ENCODE results near the gene TMEM132C. TPM values are rescaled to one million over a fixed set of nuclear protein-coding genes. Genes with fewer than 3 reads are reported as not detected.
A peak's percentile ranks its signal among the peaks of the same experiment; 100 is the strongest.

TMEM132C gene
- total RNA-seq, 2 donors from 2014 or later: 0.46 to 5.3 TPM

- Histone ChIP-seq H3K4me1 (replicated peaks) (no peaks in the 10 kb centered on the region), H3K9me3 (peaks cover 7% of the 10 kb centered on the region), H3K4me3 (no peak overlapping the region), H3K27me3 (replicated peaks; ENCODE audit: insufficient read depth) (no peaks in the 10 kb centered on the region), H3K36me3 (no peaks in the 10 kb centered on the region), H3K27ac (no peak overlapping the region)
- no peak for DNase-seq (ENCODE audit: low spot score)
- no peak for TF ChIP-seq POLR2A (IDR thresholded peaks at IDR 0.05)
- no peak for TF ChIP-seq POLR2AphosphoS5 (IDR thresholded peaks at IDR 0.05)
- intact Hi-C loops (cut with DNase I): no loop called here
Measured at GRCh38 chr12:128672428-128672827, 405.5 kb downstream of the TMEM132C start.

GRCh38 chr12:128672893-128673292 lies 405.9 kb downstream of the TMEM132C start:
- H3K9me3 ChIP-seq: peaks cover 7% of the 10 kb centered on the region
- 62% methylated on average over 4 of the region's 4 CpGs for WGBS
- no peak for TF ChIP-seq POLR2AphosphoS5 (IDR thresholded peaks at IDR 0.05)
- no peak for TF ChIP-seq POLR2A (IDR thresholded peaks at IDR 0.05)
- TF ChIP-seq CTCF (IDR thresholded peaks at IDR 0.05): no peak
- no peak overlapping the region for H3K27ac ChIP-seq
- intact Hi-C loops (cut with DNase I): no loop called here
- no peak for DNase-seq (ENCODE audit: low spot score)
- H3K4me3 ChIP-seq: no peak overlapping the region
- H3K27me3 ChIP-seq (replicated peaks; ENCODE audit: insufficient read depth): no peaks in the 10 kb centered on the region
- H3K36me3 ChIP-seq: no peaks in the 10 kb centered on the region
- H3K4me1 ChIP-seq (replicated peaks): no peaks in the 10 kb centered on the region

- Histone ChIP-seq H3K4me3 (no peak overlapping the region), H3K36me3 (no peaks in the 10 kb centered on the region), H3K27ac (no peak overlapping the region), H3K9me3 (peaks cover 7% of the 10 kb centered on the region), H3K27me3 (replicated peaks; ENCODE audit: insufficient read depth) (no peaks in the 10 kb centered on the region), H3K4me1 (replicated peaks) (no peaks in the 10 kb centered on the region)
- no peak for DNase-seq (ENCODE audit: low spot score)
- intact Hi-C loops (cut with DNase I): no loop called here
- TF ChIP-seq POLR2A (IDR thresholded peaks at IDR 0.05) (no peak), CTCF (IDR thresholded peaks at IDR 0.05) (no peak), POLR2AphosphoS5 (IDR thresholded peaks at IDR 0.05) (no peak)
Measured at GRCh38 chr12:128675576-128675975, 408.6 kb downstream of the TMEM132C start.

- no peaks in the 10 kb centered on the region for H3K4me1 ChIP-seq (replicated peaks)
- H3K36me3 ChIP-seq: no peaks in the 10 kb centered on the region
- no peaks in the 10 kb centered on the region for H3K9me3 ChIP-seq
- no peaks in the 10 kb centered on the region for H3K27me3 ChIP-seq (replicated peaks; ENCODE audit: insufficient read depth)
- 19% methylated on average over 2 of the region's 2 CpGs for WGBS
- no peak overlapping the region for H3K4me3 ChIP-seq
- TF ChIP-seq POLR2AphosphoS5 (IDR thresholded peaks at IDR 0.05) (peak; percentile 86), CTCF (IDR thresholded peaks at IDR 0.05) (no peak), POLR2A (IDR thresholded peaks at IDR 0.05) (no peak)
- DNase-seq (ENCODE audit: low spot score): no peak
- intact Hi-C loops (cut with DNase I): loop anchor here (5.0 kb wide), 1 partner anchor 142 kb away; the partner anchor contains the start of gene SLC15A4
- H3K27ac ChIP-seq: peak overlapping the region; percentile 61 to 66
Measured at GRCh38 chr12:128680555-128680954, 413.6 kb downstream of the TMEM132C start.

GRCh38 chr12:128682548-128683275 lies 415.7 kb downstream of the TMEM132C start:
- Histone ChIP-seq H3K4me3 (no peak overlapping the region), H3K27me3 (replicated peaks; ENCODE audit: insufficient read depth) (no peaks in the 10 kb centered on the region), H3K36me3 (no peaks in the 10 kb centered on the region), H3K4me1 (replicated peaks) (no peaks in the 10 kb centered on the region), H3K27ac (peak overlapping the region in 1 of 2 donors; percentile 56), H3K9me3 (no peaks in the 10 kb centered on the region)
- no peak for DNase-seq (ENCODE audit: low spot score)
- intact Hi-C loops (cut with DNase I): loop anchor here (5.0 kb wide), 1 partner anchor 140 kb away; the partner anchor contains the start of gene SLC15A4
- WGBS: 71% methylated on average over 19 of the region's 20 CpGs
- TF ChIP-seq POLR2A (IDR thresholded peaks at IDR 0.05) (no peak), CTCF (IDR thresholded peaks at IDR 0.05) (no peak), POLR2AphosphoS5 (IDR thresholded peaks at IDR 0.05) (no peak)
